H1 (cell line): ENCODE data around the gene LOXHD1. TPM values are rescaled to one million over a fixed set of nuclear protein-coding genes. Genes with fewer than 3 reads are reported as not detected.

Experiments
- CHD2 ChIP-seq: IDR thresholded peaks from 2 replicates; pipeline ENCODE4 v1.6.1; 2012; ENCODE audit warnings: low read length, improper control_type of control experiment
- KDM5A ChIP-seq: fragments of 200-600 bp; IDR thresholded peaks from 2 replicates; pipeline ENCODE4 v1.7.1; 2012; ENCODE audit warnings: mild to moderate bottlenecking, low read length, inconsistent platforms, mixed read lengths
- POU5F1 ChIP-seq: IDR thresholded peaks from 2 replicates; pipeline ENCODE4 v1.6.1; 2011; ENCODE audit warnings: low read depth, mild to moderate bottlenecking, low read length, moderate library complexity
- SIX5 ChIP-seq: IDR thresholded peaks from 2 replicates; pipeline ENCODE4 v1.6.1; 2011; ENCODE audit warnings: mild to moderate bottlenecking, low read depth, low read length
- TBP ChIP-seq: IDR thresholded peaks from 2 replicates; pipeline ENCODE4 v1.6.1; 2011; ENCODE audit warnings: low read depth, low read length, improper control_type of control experiment
- TEAD4 ChIP-seq: IDR thresholded peaks from 2 replicates; pipeline ENCODE4 v1.6.1; 2012; ENCODE audit warnings: low read depth, low read length, inconsistent platforms, mixed read lengths
- YY1 ChIP-seq: IDR thresholded peaks from 2 replicates; pipeline ENCODE4 v1.6.1; 2011; ENCODE audit warnings: low read depth, mild to moderate bottlenecking, low read length
- polyA plus RNA-seq, 7 experiments: library from polyadenylated mRNA; depleted of rRNA in 3 of 7; stranded (reverse) in 5 of 7; unstranded in 2 of 7; fragments of >200 nt in 5 of 7; fragments of 200-250 nt in 2 of 7; gene quantifications; 1 replicate in 5 of 7; 2 replicates in 1 of 7; 4 replicates in 1 of 7; pipeline versions ENCODE4 v1.2.1 to v1.2.3, GENCODE V29; 2011 to 2013; ENCODE audit warnings: missing spikeins in 2 of 7, mixed read lengths in 2 of 7
- total RNA-seq: library from RNA; stranded (reverse); fragmentation: NEBNext Ultra II Directional; extraction: Animal tissue kit (Norgen Biotek cat#: 25700); gene quantifications from 2 replicates; pipeline ENCODE4 v1.2.1, GENCODE V29; 2021
- TF ChIP-seq, protein P1 (sequence below): fragments of 300-600 bp; sonication (generic); IDR thresholded peaks from 2 replicates; pipeline ENCODE4 v1.7.1; 2012; ENCODE audit warnings: low read length, moderate library complexity, mild to moderate bottlenecking, inconsistent platforms; ENCODE audit not compliant: insufficient replicate concordance
- TF ChIP-seq, protein P2 (sequence below): IDR thresholded peaks from 2 replicates; pipeline ENCODE4 v1.6.1; 2011; ENCODE audit warnings: low read length, improper control_type of control experiment

LOXHD1 gene
- total and polyA plus RNA-seq, 2 of the 8 experiments (the other 6 are each of a cell fraction or from before 2014, with no cell fraction given): 0.02 TPM; not detected in 1

DNA sequence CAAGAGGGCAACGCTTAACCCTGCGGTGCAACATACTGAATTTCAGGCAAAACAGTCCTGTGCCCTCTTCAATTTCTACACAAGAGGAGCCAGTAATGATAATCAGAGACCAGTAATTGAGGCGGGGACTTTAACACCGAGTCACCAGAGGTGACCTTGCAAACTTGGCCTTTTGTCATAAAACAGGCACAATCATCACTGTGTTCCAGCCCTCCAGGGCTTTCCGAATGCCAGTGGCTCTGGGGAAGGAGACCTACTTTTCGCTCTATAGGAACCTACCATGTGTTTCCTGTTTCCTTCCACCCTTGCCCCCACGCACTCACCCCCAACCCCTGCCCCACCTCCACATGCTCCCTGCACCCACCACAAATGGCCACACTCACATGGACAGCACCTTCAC lies 47.2 kb upstream of the LOXHD1 start (continued):
- TF ChIP-seq, protein P1, sequence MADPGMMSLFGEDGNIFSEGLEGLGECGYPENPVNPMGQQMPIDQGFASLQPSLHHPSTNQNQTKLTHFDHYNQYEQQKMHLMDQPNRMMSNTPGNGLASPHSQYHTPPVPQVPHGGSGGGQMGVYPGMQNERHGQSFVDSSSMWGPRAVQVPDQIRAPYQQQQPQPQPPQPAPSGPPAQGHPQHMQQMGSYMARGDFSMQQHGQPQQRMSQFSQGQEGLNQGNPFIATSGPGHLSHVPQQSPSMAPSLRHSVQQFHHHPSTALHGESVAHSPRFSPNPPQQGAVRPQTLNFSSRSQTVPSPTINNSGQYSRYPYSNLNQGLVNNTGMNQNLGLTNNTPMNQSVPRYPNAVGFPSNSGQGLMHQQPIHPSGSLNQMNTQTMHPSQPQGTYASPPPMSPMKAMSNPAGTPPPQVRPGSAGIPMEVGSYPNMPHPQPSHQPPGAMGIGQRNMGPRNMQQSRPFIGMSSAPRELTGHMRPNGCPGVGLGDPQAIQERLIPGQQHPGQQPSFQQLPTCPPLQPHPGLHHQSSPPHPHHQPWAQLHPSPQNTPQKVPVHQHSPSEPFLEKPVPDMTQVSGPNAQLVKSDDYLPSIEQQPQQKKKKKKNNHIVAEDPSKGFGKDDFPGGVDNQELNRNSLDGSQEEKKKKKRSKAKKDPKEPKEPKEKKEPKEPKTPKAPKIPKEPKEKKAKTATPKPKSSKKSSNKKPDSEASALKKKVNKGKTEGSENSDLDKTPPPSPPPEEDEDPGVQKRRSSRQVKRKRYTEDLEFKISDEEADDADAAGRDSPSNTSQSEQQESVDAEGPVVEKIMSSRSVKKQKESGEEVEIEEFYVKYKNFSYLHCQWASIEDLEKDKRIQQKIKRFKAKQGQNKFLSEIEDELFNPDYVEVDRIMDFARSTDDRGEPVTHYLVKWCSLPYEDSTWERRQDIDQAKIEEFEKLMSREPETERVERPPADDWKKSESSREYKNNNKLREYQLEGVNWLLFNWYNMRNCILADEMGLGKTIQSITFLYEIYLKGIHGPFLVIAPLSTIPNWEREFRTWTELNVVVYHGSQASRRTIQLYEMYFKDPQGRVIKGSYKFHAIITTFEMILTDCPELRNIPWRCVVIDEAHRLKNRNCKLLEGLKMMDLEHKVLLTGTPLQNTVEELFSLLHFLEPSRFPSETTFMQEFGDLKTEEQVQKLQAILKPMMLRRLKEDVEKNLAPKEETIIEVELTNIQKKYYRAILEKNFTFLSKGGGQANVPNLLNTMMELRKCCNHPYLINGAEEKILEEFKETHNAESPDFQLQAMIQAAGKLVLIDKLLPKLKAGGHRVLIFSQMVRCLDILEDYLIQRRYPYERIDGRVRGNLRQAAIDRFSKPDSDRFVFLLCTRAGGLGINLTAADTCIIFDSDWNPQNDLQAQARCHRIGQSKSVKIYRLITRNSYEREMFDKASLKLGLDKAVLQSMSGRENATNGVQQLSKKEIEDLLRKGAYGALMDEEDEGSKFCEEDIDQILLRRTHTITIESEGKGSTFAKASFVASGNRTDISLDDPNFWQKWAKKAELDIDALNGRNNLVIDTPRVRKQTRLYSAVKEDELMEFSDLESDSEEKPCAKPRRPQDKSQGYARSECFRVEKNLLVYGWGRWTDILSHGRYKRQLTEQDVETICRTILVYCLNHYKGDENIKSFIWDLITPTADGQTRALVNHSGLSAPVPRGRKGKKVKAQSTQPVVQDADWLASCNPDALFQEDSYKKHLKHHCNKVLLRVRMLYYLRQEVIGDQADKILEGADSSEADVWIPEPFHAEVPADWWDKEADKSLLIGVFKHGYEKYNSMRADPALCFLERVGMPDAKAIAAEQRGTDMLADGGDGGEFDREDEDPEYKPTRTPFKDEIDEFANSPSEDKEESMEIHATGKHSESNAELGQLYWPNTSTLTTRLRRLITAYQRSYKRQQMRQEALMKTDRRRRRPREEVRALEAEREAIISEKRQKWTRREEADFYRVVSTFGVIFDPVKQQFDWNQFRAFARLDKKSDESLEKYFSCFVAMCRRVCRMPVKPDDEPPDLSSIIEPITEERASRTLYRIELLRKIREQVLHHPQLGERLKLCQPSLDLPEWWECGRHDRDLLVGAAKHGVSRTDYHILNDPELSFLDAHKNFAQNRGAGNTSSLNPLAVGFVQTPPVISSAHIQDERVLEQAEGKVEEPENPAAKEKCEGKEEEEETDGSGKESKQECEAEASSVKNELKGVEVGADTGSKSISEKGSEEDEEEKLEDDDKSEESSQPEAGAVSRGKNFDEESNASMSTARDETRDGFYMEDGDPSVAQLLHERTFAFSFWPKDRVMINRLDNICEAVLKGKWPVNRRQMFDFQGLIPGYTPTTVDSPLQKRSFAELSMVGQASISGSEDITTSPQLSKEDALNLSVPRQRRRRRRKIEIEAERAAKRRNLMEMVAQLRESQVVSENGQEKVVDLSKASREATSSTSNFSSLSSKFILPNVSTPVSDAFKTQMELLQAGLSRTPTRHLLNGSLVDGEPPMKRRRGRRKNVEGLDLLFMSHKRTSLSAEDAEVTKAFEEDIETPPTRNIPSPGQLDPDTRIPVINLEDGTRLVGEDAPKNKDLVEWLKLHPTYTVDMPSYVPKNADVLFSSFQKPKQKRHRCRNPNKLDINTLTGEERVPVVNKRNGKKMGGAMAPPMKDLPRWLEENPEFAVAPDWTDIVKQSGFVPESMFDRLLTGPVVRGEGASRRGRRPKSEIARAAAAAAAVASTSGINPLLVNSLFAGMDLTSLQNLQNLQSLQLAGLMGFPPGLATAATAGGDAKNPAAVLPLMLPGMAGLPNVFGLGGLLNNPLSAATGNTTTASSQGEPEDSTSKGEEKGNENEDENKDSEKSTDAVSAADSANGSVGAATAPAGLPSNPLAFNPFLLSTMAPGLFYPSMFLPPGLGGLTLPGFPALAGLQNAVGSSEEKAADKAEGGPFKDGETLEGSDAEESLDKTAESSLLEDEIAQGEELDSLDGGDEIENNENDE: no peak
- TF ChIP-seq SIX5 (no peak), TEAD4 (no peak), POU5F1 (no peak), TBP (no peak), YY1 (no peak), CHD2 (no peak), KDM5A (no peak)
- TF ChIP-seq, protein P2, sequence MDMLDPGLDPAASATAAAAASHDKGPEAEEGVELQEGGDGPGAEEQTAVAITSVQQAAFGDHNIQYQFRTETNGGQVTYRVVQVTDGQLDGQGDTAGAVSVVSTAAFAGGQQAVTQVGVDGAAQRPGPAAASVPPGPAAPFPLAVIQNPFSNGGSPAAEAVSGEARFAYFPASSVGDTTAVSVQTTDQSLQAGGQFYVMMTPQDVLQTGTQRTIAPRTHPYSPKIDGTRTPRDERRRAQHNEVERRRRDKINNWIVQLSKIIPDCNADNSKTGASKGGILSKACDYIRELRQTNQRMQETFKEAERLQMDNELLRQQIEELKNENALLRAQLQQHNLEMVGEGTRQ: no peak
